ENCODE measurements around the gene OR8B12.

- TF ChIP-seq EZH2phosphoT487 (IDR thresholded peaks at IDR 0.05; ENCODE audit: low read depth) (no peak), CTCF (IDR thresholded peaks at IDR 0.05; ENCODE audit: low read depth, low read length) (no peak)
Observed at GRCh38 chr11:124536520-124536919, 6.9 kb downstream of the OR8B12 start.
